IMR-90 (cell line): ENCODE measurements around the gene NMNAT1. TPM values are rescaled to one million over a fixed set of nuclear protein-coding genes. Genes with fewer than 3 reads are reported as not detected.

Source experiments
- ATAC-seq: fragments of 200-7000 bp; cut with Tn5 transposase; 2 replicates; pipeline ENCODE4 v1.9.1; 2020; ENCODE audit warnings: low read depth, mild to moderate bottlenecking, moderate library complexity
- BruUV-seq: library from RNA; stranded (reverse); fragments of 400-500 nt; replicated peaks from 2 replicates; lab custom pipeline; 2021; lab: Mats Ljungman, UMichigan
- CTCF ChIA-PET: fragments of 300-600 bp; formaldehyde crosslinking; extraction: SDS; loops from one replicate; lab custom pipeline; 2021; ENCODE audit warnings: antibody characterized with exemption; lab: Yijun Ruan, JAX
- POLR2A ChIA-PET: fragments of 300-600 bp; sonication (Branson Sonifier 250); formaldehyde crosslinking; loops from one replicate; lab custom pipeline; 2022; ENCODE audit warnings: antibody characterized with exemption; ENCODE audit not compliant: unreplicated experiment; lab: Charles Lee
- DNase-seq: peaks from one replicate; pipeline ENCODE4 v3.0.0; 2013
- H2AFZ ChIP-seq: replicated peaks from 2 replicates; pipeline ENCODE3; 2013; ENCODE audit warnings: low read length, mild to moderate bottlenecking; ENCODE audit not compliant: poor library complexity
- H2AK5ac ChIP-seq: 2 replicates; pipeline ENCODE4 v1.6.1; 2013; ENCODE audit warnings: low read depth, low read length, inconsistent platforms
- H2AK9ac ChIP-seq: replicated peaks from 2 replicates; pipeline ENCODE3; 2013; ENCODE audit warnings: mild to moderate bottlenecking, low read depth, low read length, moderate library complexity; ENCODE audit not compliant: poor library complexity
- H2BK120ac ChIP-seq: 2 replicates; pipeline ENCODE4 v1.6.1; 2013; ENCODE audit warnings: low read depth, low read length, inconsistent platforms
- H2BK15ac ChIP-seq: 3 replicates; pipeline ENCODE4 v1.6.1; 2013; ENCODE audit warnings: low read depth, low read length, inconsistent platforms
- H2BK20ac ChIP-seq: 2 replicates; pipeline ENCODE4 v1.6.1; 2013; ENCODE audit warnings: low read depth, mild to moderate bottlenecking, inconsistent platforms, low read length, moderate library complexity
- H2BK5ac ChIP-seq: 2 replicates; pipeline ENCODE4 v1.6.1; 2013; ENCODE audit warnings: mild to moderate bottlenecking, low read depth, low read length, inconsistent platforms; ENCODE audit not compliant: poor library complexity, severe bottlenecking
- H3K14ac ChIP-seq: replicated peaks from 2 replicates; pipeline ENCODE4 v1.6.1; 2013; ENCODE audit warnings: low read depth, low read length, inconsistent platforms
- H3K18ac ChIP-seq: 2 replicates; pipeline ENCODE4 v1.6.1; 2013; ENCODE audit warnings: low read depth, low read length, control low read depth
- H3K23ac ChIP-seq: 2 replicates; pipeline ENCODE4 v1.6.1; 2013; ENCODE audit warnings: low read depth, low read length, inconsistent platforms
- H3K27ac ChIP-seq: 2 replicates; pipeline ENCODE4 v1.5.1; 2013; ENCODE audit warnings: mild to moderate bottlenecking, control low read depth, low read length; ENCODE audit not compliant: insufficient read depth
- H3K27me3 ChIP-seq: 2 replicates; pipeline ENCODE4 v1.6.1; 2013; ENCODE audit warnings: low read length; ENCODE audit not compliant: control insufficient read depth, insufficient read depth
- H3K36me3 ChIP-seq: 2 replicates; pipeline ENCODE4 v1.6.1; 2013; ENCODE audit warnings: low read length, mixed read lengths; ENCODE audit not compliant: control insufficient read depth, insufficient read depth
- H3K4ac ChIP-seq: 2 replicates; pipeline ENCODE4 v1.6.1; 2013; ENCODE audit warnings: low read depth, low read length, inconsistent platforms
- H3K4me1 ChIP-seq: 2 replicates; pipeline ENCODE4 v1.6.1; 2013; ENCODE audit warnings: low read length, mixed read lengths; ENCODE audit not compliant: control insufficient read depth, insufficient read depth
- H3K4me2 ChIP-seq: 2 replicates; pipeline ENCODE4 v1.6.1; 2013; ENCODE audit warnings: low read depth, mild to moderate bottlenecking, control low read depth, low read length, moderate library complexity
- H3K4me3 ChIP-seq: 2 replicates; pipeline ENCODE4 v1.5.1; 2013; ENCODE audit warnings: low read depth, mild to moderate bottlenecking, control low read depth, low read length, moderate library complexity; ENCODE audit not compliant: insufficient read depth
- H3K56ac ChIP-seq: 2 replicates; pipeline ENCODE4 v1.6.1; 2013; ENCODE audit warnings: low read length, inconsistent platforms; ENCODE audit not compliant: insufficient read depth; ENCODE audit errors: extremely low read depth
- H3K79me1 ChIP-seq, 2 experiments: 2 replicates each; pipeline ENCODE4 v1.6.1; 2013; ENCODE audit warnings: low read length in 2 of 2, inconsistent platforms in 1 of 2, low read depth in 1 of 2
- H3K9ac ChIP-seq: 2 replicates; pipeline ENCODE4 v1.6.1; 2013; ENCODE audit warnings: low read depth, low read length, control low read depth
- H3K9me1 ChIP-seq: 2 replicates; pipeline ENCODE4 v1.6.1; 2013; ENCODE audit warnings: low read length, inconsistent platforms; ENCODE audit not compliant: insufficient read depth
- H3K9me3 ChIP-seq: 2 replicates; pipeline ENCODE4 v1.6.1; 2013; ENCODE audit warnings: low read length; ENCODE audit not compliant: control insufficient read depth, insufficient read depth
- H4K20me1 ChIP-seq: 2 replicates; pipeline ENCODE4 v1.6.1; 2013; ENCODE audit warnings: low read length, inconsistent platforms; ENCODE audit not compliant: insufficient read depth
- H4K5ac ChIP-seq: 2 replicates; pipeline ENCODE4 v1.6.1; 2013; ENCODE audit warnings: mild to moderate bottlenecking, low read depth, low read length, control low read depth
- H4K8ac ChIP-seq, 2 experiments: 2 replicates each; pipeline ENCODE4 v1.6.1; 2013; ENCODE audit warnings: low read depth in 2 of 2, low read length in 2 of 2, control low read depth in 1 of 2, inconsistent platforms in 1 of 2
- H4K91ac ChIP-seq: 2 replicates; pipeline ENCODE4 v1.6.1; 2013; ENCODE audit warnings: low read depth, low read length, inconsistent platforms; ENCODE audit not compliant: insufficient read depth
- BHLHE40 ChIP-seq: fragments of 150-350 bp; IDR thresholded peaks from 2 replicates; pipeline ENCODE4 v1.6.1; 2016; ENCODE audit warnings: mild to moderate bottlenecking, low read depth, low read length
- FOS ChIP-seq: fragments of 150-350 bp; IDR thresholded peaks from 2 replicates; pipeline ENCODE4 v1.6.1; 2016; ENCODE audit warnings: low read depth, low read length
- MAFK ChIP-seq: IDR thresholded peaks from 2 replicates; pipeline ENCODE4 v1.6.1; 2012; ENCODE audit warnings: low read depth, low read length, improper control_type of control experiment
- MAZ ChIP-seq: IDR thresholded peaks from 2 replicates; pipeline ENCODE4 v1.6.1; 2012; ENCODE audit warnings: low read depth, mild to moderate bottlenecking, low read length, improper control_type of control experiment, moderate library complexity, borderline replicate concordance
- MXI1 ChIP-seq: IDR thresholded peaks from 2 replicates; pipeline ENCODE4 v1.6.1; 2012; ENCODE audit warnings: low read depth, mild to moderate bottlenecking, low read length, moderate library complexity, borderline replicate concordance
- NFE2L2 ChIP-seq: fragments of 150-350 bp; IDR thresholded peaks from 2 replicates; pipeline ENCODE4 v1.6.1; 2016; ENCODE audit warnings: low read depth, mild to moderate bottlenecking, low read length
- POLR2A ChIP-seq: IDR thresholded peaks from 2 replicates; pipeline ENCODE4 v1.6.1; 2012; ENCODE audit warnings: mild to moderate bottlenecking, low read depth, low read length
- RAD21 ChIP-seq: IDR thresholded peaks from 2 replicates; pipeline ENCODE4 v1.6.1; 2012; ENCODE audit warnings: low read length, improper control_type of control experiment
- RCOR1 ChIP-seq: IDR thresholded peaks from 2 replicates; pipeline ENCODE4 v1.6.1; 2012; ENCODE audit warnings: mild to moderate bottlenecking, low read length, improper control_type of control experiment; ENCODE audit not compliant: insufficient replicate concordance
- RFX5 ChIP-seq: IDR thresholded peaks from 2 replicates; pipeline ENCODE4 v1.8.0; 2012; ENCODE audit warnings: low read depth, mild to moderate bottlenecking, low read length, moderate library complexity
- USF2 ChIP-seq: fragments of 150-350 bp; IDR thresholded peaks from 2 replicates; pipeline ENCODE4 v1.6.1; 2017; ENCODE audit warnings: mild to moderate bottlenecking, antibody characterized with exemption, low read length, low read depth
- WGBS, 2 experiments: methylation state at CpG; one replicate each; pipeline versions ENCODE4 v1.1.5 to v1.1.7; 2013; ENCODE audit warnings: missing lambda C conversion rate in 2 of 2; ENCODE audit not compliant: insufficient read length in 1 of 2; ENCODE audit errors: extremely low coverage in 2 of 2; 5-methylcytosine and 5-hydroxymethylcytosine counted together
- dilution Hi-C: fragments of 300-500 bp; cut with HindIII; formaldehyde crosslinking; loops from one replicate; pipeline ENCODE4 v1.14.3; 2018; ENCODE audit warnings: low sequenced_read_pairs; ENCODE audit not compliant: unreplicated experiment
- in situ Hi-C: fragments of 300-500 bp; cut with MboI; formaldehyde crosslinking; loops from 3 replicates; pipeline ENCODE4 v1.14.3; 2019; ENCODE audit warnings: low sequenced_read_pairs, inconsistent platforms, mixed read lengths
- intact Hi-C: fragments of 100-400 bp; cut with micrococcal nuclease; formaldehyde crosslinking; loops from 2 replicates; pipeline ENCODE4 v1.10.0; 2022
- polyA plus RNA-seq, 3 experiments: library from polyadenylated mRNA; depleted of rRNA; stranded (reverse); fragments of >200 nt; gene quantifications; 2 replicates each; pipeline ENCODE4 v1.2.3, GENCODE V29; 2012; ENCODE audit warnings: low replicate concordance in 1 of 3
- total RNA-seq: library from RNA; depleted of rRNA; stranded (reverse); fragments of >200 nt; gene quantifications from 2 replicates; pipeline ENCODE4 v1.2.3, GENCODE V29; 2012
- TF ChIP-seq, protein P1 (sequence below): fragments of 150-350 bp; IDR thresholded peaks from 2 replicates; pipeline ENCODE4 v1.6.1; 2016; ENCODE audit warnings: low read depth, mild to moderate bottlenecking, low read length, moderate library complexity, borderline replicate concordance
- TF ChIP-seq, protein P2 (sequence below): conservative IDR thresholded peaks from 2 replicates; pipeline ENCODE4 v1.5.1; 2012; ENCODE audit warnings: mild to moderate bottlenecking, low read depth, low read length, improper control_type of control experiment

The NMNAT1 gene
- total and polyA plus RNA-seq, 2 of the 4 experiments (the other 2 are of a cell fraction), result 9.1 to 11.7 TPM

GRCh38 chr1:9957726-9958125 lies 14.5 kb downstream of the NMNAT1 start:
- in situ Hi-C loops (loop anchor here (25.0 kb wide), 1 partner anchor 180 kb away; no protein-coding TSS in a partner anchor), intact Hi-C loops (loop anchor here (10.0 kb wide), 1 partner anchor 377 kb away; no protein-coding TSS in a partner anchor)
- H2BK20ac ChIP-seq, result no peak overlapping the region

More at GRCh38 chr1:9957726-9958125, 14.5 kb downstream of the NMNAT1 start:
- Histone ChIP-seq H4K5ac (no peak overlapping the region), H3K27ac (no peak overlapping the region), H3K23ac (no peak overlapping the region), H3K9me1 (no peaks in the 10 kb centered on the region), H4K20me1 (no peaks in the 10 kb centered on the region), H2BK15ac (no peak overlapping the region), H2AK9ac (no peak overlapping the region), H3K14ac (no peak overlapping the region), H3K9me3 (no peaks in the 10 kb centered on the region), H3K4me1 (peaks cover 2% of the 10 kb centered on the region; the same call in 1 of the 2 replicates), H3K36me3 (no peaks in the 10 kb centered on the region; the same call in 1 of the 2 replicates), H2BK120ac (no peak overlapping the region), H3K4me3 (no peak overlapping the region), H3K9ac (no peak overlapping the region), H4K8ac (no peak overlapping the region), H4K91ac (no peak overlapping the region), H2BK5ac (no peak overlapping the region), H3K79me1 (peaks cover 0 to 7% of the 10 kb centered on the region in 2 experiments; a peak in 2 of 4 replicates), H3K18ac (no peak overlapping the region), H3K56ac (no peak overlapping the region), H3K4ac (no peak overlapping the region), H3K27me3 (no peaks in the 10 kb centered on the region), H2AK5ac (no peak overlapping the region), H2AFZ (no peak overlapping the region), H3K4me2 (no peak overlapping the region)
- POLR2A ChIA-PET, result no interaction called here
- 80% methylated on average over 1 of the region's 8 CpGs; no CpG with 5 or more reads in 1 of the 2 experiments for WGBS, 2 experiments
- dilution Hi-C loops, result no loop called here
- DNase-seq (no peak), ATAC-seq (no peak)
- BruUV-seq, result no TSS peak
- TF ChIP-seq, protein P1, sequence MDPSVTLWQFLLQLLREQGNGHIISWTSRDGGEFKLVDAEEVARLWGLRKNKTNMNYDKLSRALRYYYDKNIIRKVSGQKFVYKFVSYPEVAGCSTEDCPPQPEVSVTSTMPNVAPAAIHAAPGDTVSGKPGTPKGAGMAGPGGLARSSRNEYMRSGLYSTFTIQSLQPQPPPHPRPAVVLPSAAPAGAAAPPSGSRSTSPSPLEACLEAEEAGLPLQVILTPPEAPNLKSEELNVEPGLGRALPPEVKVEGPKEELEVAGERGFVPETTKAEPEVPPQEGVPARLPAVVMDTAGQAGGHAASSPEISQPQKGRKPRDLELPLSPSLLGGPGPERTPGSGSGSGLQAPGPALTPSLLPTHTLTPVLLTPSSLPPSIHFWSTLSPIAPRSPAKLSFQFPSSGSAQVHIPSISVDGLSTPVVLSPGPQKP, result no peak
- no peak for TF ChIP-seq MXI1
- TF ChIP-seq BHLHE40, result no peak
- no peak for TF ChIP-seq RCOR1
- TF ChIP-seq RAD21, result no peak
- TF ChIP-seq, protein P2, sequence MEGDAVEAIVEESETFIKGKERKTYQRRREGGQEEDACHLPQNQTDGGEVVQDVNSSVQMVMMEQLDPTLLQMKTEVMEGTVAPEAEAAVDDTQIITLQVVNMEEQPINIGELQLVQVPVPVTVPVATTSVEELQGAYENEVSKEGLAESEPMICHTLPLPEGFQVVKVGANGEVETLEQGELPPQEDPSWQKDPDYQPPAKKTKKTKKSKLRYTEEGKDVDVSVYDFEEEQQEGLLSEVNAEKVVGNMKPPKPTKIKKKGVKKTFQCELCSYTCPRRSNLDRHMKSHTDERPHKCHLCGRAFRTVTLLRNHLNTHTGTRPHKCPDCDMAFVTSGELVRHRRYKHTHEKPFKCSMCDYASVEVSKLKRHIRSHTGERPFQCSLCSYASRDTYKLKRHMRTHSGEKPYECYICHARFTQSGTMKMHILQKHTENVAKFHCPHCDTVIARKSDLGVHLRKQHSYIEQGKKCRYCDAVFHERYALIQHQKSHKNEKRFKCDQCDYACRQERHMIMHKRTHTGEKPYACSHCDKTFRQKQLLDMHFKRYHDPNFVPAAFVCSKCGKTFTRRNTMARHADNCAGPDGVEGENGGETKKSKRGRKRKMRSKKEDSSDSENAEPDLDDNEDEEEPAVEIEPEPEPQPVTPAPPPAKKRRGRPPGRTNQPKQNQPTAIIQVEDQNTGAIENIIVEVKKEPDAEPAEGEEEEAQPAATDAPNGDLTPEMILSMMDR, result no peak
- TF ChIP-seq FOS, result no peak
- TF ChIP-seq RFX5, result no peak
- no peak for TF ChIP-seq MAFK
- TF ChIP-seq NFE2L2, result no peak
- TF ChIP-seq USF2, result no peak
- no peak for TF ChIP-seq POLR2A
- no peak for TF ChIP-seq MAZ
- CTCF ChIA-PET, result no interaction called here
